Liver (tissue), 9 donors: Measurements from ENCODE around the gene SEMA4B. TPM values are rescaled to one million over a fixed set of nuclear protein-coding genes. Genes with fewer than 3 reads are reported as not detected.

Source experiments
- DNase-seq: peaks from one replicate; pipeline ENCODE4 v3.0.0-alpha.2; 2017; ENCODE audit warnings: low spot score
- H3K27ac ChIP-seq, 2 donors: one replicate each; pipeline ENCODE4 v1.7.0; 2013; ENCODE audit warnings: inconsistent platforms in 2 of 2, low read length in 2 of 2, control low read depth in 1 of 2, low read depth in 1 of 2, mild to moderate bottlenecking in 1 of 2
- H3K27me3 ChIP-seq, 4 donors: one replicate each; pipeline versions ENCODE4 v1.6.1 to v1.7.0; 2013; ENCODE audit warnings: low read length in 3 of 4, inconsistent platforms in 1 of 4, mild to moderate bottlenecking in 1 of 4, moderate library complexity in 1 of 4; ENCODE audit not compliant: control insufficient read depth in 4 of 4, insufficient read depth in 4 of 4
- H3K36me3 ChIP-seq, 4 donors: one replicate each; pipeline versions ENCODE4 v1.6.1 to v1.7.0; 2013; ENCODE audit warnings: low read length in 3 of 4, mild to moderate bottlenecking in 3 of 4, low read depth in 1 of 4, moderate library complexity in 1 of 4; ENCODE audit not compliant: control insufficient read depth in 4 of 4, insufficient read depth in 3 of 4
- H3K4me1 ChIP-seq, 4 donors: one replicate each; pipeline versions ENCODE4 v1.6.1 to v1.7.0; 2013; ENCODE audit warnings: low read length in 3 of 4, mild to moderate bottlenecking in 3 of 4, moderate library complexity in 1 of 4; ENCODE audit not compliant: control insufficient read depth in 4 of 4, insufficient read depth in 4 of 4
- H3K4me3 ChIP-seq, 3 donors: one replicate each; pipeline versions ENCODE4 v1.6.1 to v1.7.0; 2013; ENCODE audit warnings: low read length in 3 of 3, control low read depth in 1 of 3, low read depth in 1 of 3, mild to moderate bottlenecking in 1 of 3
- H3K9ac ChIP-seq, 2 donors: one replicate each; pipeline ENCODE4 v1.7.0; 2013; ENCODE audit warnings: low read length in 2 of 2, mild to moderate bottlenecking in 2 of 2, moderate library complexity in 2 of 2, control low read depth in 1 of 2, low read depth in 1 of 2
- H3K9me3 ChIP-seq, 4 donors: one replicate each; pipeline versions ENCODE4 v1.6.1 to v1.7.0; 2013; ENCODE audit warnings: low read length in 3 of 4; ENCODE audit not compliant: control insufficient read depth in 4 of 4
- ATF3 ChIP-seq: IDR thresholded peaks from 2 replicates; pipeline ENCODE4 v1.6.1; 2016; ENCODE audit warnings: antibody characterized with exemption
- CTCF ChIP-seq: fragments of 150-350 bp; IDR thresholded peaks from 2 replicates; pipeline ENCODE4 v1.5.1; 2017; ENCODE audit warnings: improper control_type of control experiment, low read depth, low read length; ENCODE audit not compliant: missing input control
- EGR1 ChIP-seq, 2 donors: IDR thresholded peaks; 2 replicates each; pipeline ENCODE4 v1.6.1; 2016 to 2018; ENCODE audit warnings: antibody characterized with exemption in 2 of 2, low read depth in 2 of 2
- FOXA1 ChIP-seq: IDR thresholded peaks from 2 replicates; pipeline ENCODE4 v1.6.1; 2016; ENCODE audit warnings: antibody characterized with exemption
- FOXA2 ChIP-seq: IDR thresholded peaks from 2 replicates; pipeline ENCODE4 v1.6.1; 2016; ENCODE audit warnings: antibody characterized with exemption
- GABPA ChIP-seq, 2 donors: IDR thresholded peaks in 1 of 2; conservative IDR thresholded peaks in 1 of 2; 2 replicates each; pipeline ENCODE4 v1.6.1; 2016; ENCODE audit warnings: antibody characterized with exemption in 2 of 2, mild to moderate bottlenecking in 1 of 2, moderate library complexity in 1 of 2
- HNF4A ChIP-seq, 2 donors: conservative IDR thresholded peaks; 2 replicates each; pipeline ENCODE4 v1.6.1; 2016; ENCODE audit warnings: antibody characterized with exemption in 2 of 2, mild to moderate bottlenecking in 2 of 2
- HNF4G ChIP-seq: IDR thresholded peaks from 2 replicates; pipeline ENCODE4 v1.6.1; 2016; ENCODE audit warnings: antibody characterized with exemption
- JUND ChIP-seq, 2 donors: IDR thresholded peaks; 2 replicates each; pipeline ENCODE4 v1.6.1; 2016; ENCODE audit warnings: antibody characterized with exemption in 2 of 2
- MAX ChIP-seq: IDR thresholded peaks from 2 replicates; pipeline ENCODE4 v1.6.1; 2016; ENCODE audit warnings: antibody characterized with exemption
- NR2F2 ChIP-seq: IDR thresholded peaks from 2 replicates; pipeline ENCODE4 v1.6.1; 2016; ENCODE audit warnings: antibody characterized with exemption
- RAD21 ChIP-seq, 2 donors: IDR thresholded peaks; 2 replicates each; pipeline ENCODE4 v1.6.1; 2016; ENCODE audit warnings: antibody characterized with exemption in 2 of 2, mild to moderate bottlenecking in 2 of 2
- REST ChIP-seq: IDR thresholded peaks from 2 replicates; pipeline ENCODE4 v1.6.1; 2016; ENCODE audit warnings: antibody characterized with exemption, mild to moderate bottlenecking
- RXRA ChIP-seq, 2 donors: IDR thresholded peaks; 2 replicates each; pipeline ENCODE4 v1.6.1; 2017 to 2018; ENCODE audit warnings: antibody characterized with exemption in 2 of 2, mild to moderate bottlenecking in 1 of 2
- SP1 ChIP-seq: IDR thresholded peaks from 2 replicates; pipeline ENCODE4 v1.6.1; 2018; ENCODE audit warnings: antibody characterized with exemption, mild to moderate bottlenecking
- TAF1 ChIP-seq: conservative IDR thresholded peaks from 2 replicates; pipeline ENCODE4 v1.6.1; 2016; ENCODE audit warnings: antibody characterized with exemption, mild to moderate bottlenecking
- YY1 ChIP-seq: IDR thresholded peaks from 2 replicates; pipeline ENCODE4 v1.6.1; 2016; ENCODE audit warnings: antibody characterized with exemption, mild to moderate bottlenecking
- ZBTB33 ChIP-seq: IDR thresholded peaks from 2 replicates; pipeline ENCODE4 v1.6.1; 2016; ENCODE audit warnings: antibody characterized with exemption
- WGBS: extraction: QIAGEN DNeasy Blood & Tissue Kit; methylation state at CpG from one replicate; pipeline ENCODE4 v1.1.7; 2013; 5-methylcytosine and 5-hydroxymethylcytosine counted together
- polyA plus RNA-seq, 2 donors: library from polyadenylated mRNA; stranded (reverse) in 1 of 2; unstranded in 1 of 2; fragments of 200-250 nt in 1 of 2; fragments of >200 nt in 1 of 2; fragmentation: Nextera tagmentation in 1 of 2; extraction: Ambion mirVana in 1 of 2; gene quantifications; one replicate each; pipeline versions ENCODE4 v1.2.1 to v1.2.3, GENCODE V29; 2013 to 2015
- total RNA-seq, 2 donors: library from RNA; depleted of rRNA; stranded (reverse); fragments of >200 nt; gene quantifications; one replicate each; pipeline ENCODE4 v1.2.3, GENCODE V29; 2014
- donor health status: healthy.
- donor health status: healthy.
- donor health status: healthy.
- donor health status: healthy.
- donor health status: healthy.

SEMA4B gene
- total and polyA plus RNA-seq, 4 donors: 14.3 to 52.2 (median 27.0) TPM

- Histone ChIP-seq H3K4me1 (peaks cover 0 to 6% (median 4%) of the 10 kb centered on the region in 4 donors), H3K27ac (no peak overlapping the region), H3K9ac (no peak overlapping the region), H3K27me3 (no peaks in the 10 kb centered on the region), H3K36me3 (peaks cover 5 to 15% (median 8%) of the 10 kb centered on the region in 4 donors), H3K9me3 (no peaks in the 10 kb centered on the region), H3K4me3 (no peak overlapping the region)
- WGBS: 94% methylated on average over 3 of the region's 3 CpGs
- no peak for DNase-seq
- TF ChIP-seq HNF4A (conservative IDR thresholded peaks at IDR 0.05) (no peak), FOXA1 (no peak), HNF4G (no peak), GABPA (IDR thresholded peaks at IDR 0.05 in 1 of 2, conservative IDR thresholded peaks at IDR 0.05 in 1 of 2) (no peak), ZBTB33 (no peak), CTCF (no peak), EGR1 (IDR thresholded peaks at IDR 0.05; ENCODE audit: low read depth in 2 of 2) (no peak), YY1 (no peak), SP1 (no peak), REST (no peak), ATF3 (no peak), TAF1 (no peak), RAD21 (IDR thresholded peaks at IDR 0.05) (no peak), JUND (IDR thresholded peaks at IDR 0.05) (no peak), RXRA (IDR thresholded peaks at IDR 0.05) (no peak), MAX (no peak), FOXA2 (no peak), NR2F2 (no peak)
Observed at GRCh38 chr15:90239371-90239770, 38.2 kb downstream of the SEMA4B start.
